Keratinocyte (primary cell): Measurements from ENCODE around the gene FLNA. TPM values are rescaled to one million over a fixed set of nuclear protein-coding genes. Genes with fewer than 3 reads are reported as not detected.
A peak's percentile ranks its signal among the peaks of the same experiment; 100 is the strongest.

Experiments used
- DNase-seq: peaks from one replicate; pipeline ENCODE4 v3.0.0-alpha.2; 2011; ENCODE audit warnings: low read depth, missing footprints, low spot score
- FAIRE-seq: peaks from 2 replicates; lab custom pipeline; 2011; peaks lifted over from hg19 to GRCh38; lab: Jason Lieb, UNC
- H2AFZ ChIP-seq: 2 replicates; pipeline ENCODE4 v1.6.0; 2012; ENCODE audit warnings: low read length, control low read depth, inconsistent platforms; ENCODE audit not compliant: control insufficient read depth
- H3K27ac ChIP-seq: 2 replicates; pipeline ENCODE4 v1.5.1; 2011; ENCODE audit warnings: low read length; ENCODE audit not compliant: control insufficient read depth, insufficient read depth
- H3K27me3 ChIP-seq: 3 replicates; pipeline ENCODE4 v1.6.0; 2011; ENCODE audit warnings: low read length; ENCODE audit not compliant: control insufficient read depth, insufficient read depth; ENCODE audit errors: extremely low read depth
- H3K36me3 ChIP-seq, 2 experiments: 2 replicates in 1 of 2; 3 replicates in 1 of 2; pipeline ENCODE4 v1.5.1; 2011; ENCODE audit warnings: low read length in 2 of 2, mild to moderate bottlenecking in 1 of 2; ENCODE audit not compliant: control insufficient read depth in 2 of 2, insufficient read depth in 2 of 2; ENCODE audit errors: extremely low read depth in 1 of 2
- H3K4me1 ChIP-seq: 3 replicates; pipeline ENCODE4 v1.5.1; 2011; ENCODE audit warnings: low read length; ENCODE audit not compliant: control insufficient read depth, insufficient read depth; ENCODE audit errors: extremely low read depth
- H3K4me2 ChIP-seq: 3 replicates; pipeline ENCODE4 v1.6.0; 2011; ENCODE audit warnings: low read depth, low read length; ENCODE audit not compliant: control insufficient read depth, insufficient read depth; ENCODE audit errors: extremely low read depth
- H3K4me3 ChIP-seq, 3 experiments: fragments of 200-600 bp in 1 of 3; sonication (generic) in 1 of 3; 2 replicates in 2 of 3; 3 replicates in 1 of 3; pipeline ENCODE4 v1.5.1; 2011 to 2016; ENCODE audit warnings: low read length in 3 of 3, mild to moderate bottlenecking in 3 of 3, control low read depth in 2 of 3, inconsistent platforms in 1 of 3, low read depth in 1 of 3, mixed read lengths in 1 of 3, mixed run types in 1 of 3, moderate library complexity in 1 of 3; ENCODE audit not compliant: control insufficient read depth in 2 of 3, insufficient read depth in 2 of 3; ENCODE audit errors: extremely low read depth in 1 of 3
- H3K79me2 ChIP-seq: 2 replicates; pipeline ENCODE4 v1.6.0; 2012; ENCODE audit warnings: low read length; ENCODE audit not compliant: control insufficient read depth, insufficient read depth
- H3K9ac ChIP-seq: 3 replicates; pipeline ENCODE4 v1.6.0; 2011; ENCODE audit warnings: low read length; ENCODE audit not compliant: control insufficient read depth, insufficient read depth; ENCODE audit errors: extremely low read depth
- H3K9me1 ChIP-seq: 3 replicates; pipeline ENCODE4 v1.6.0; 2011; ENCODE audit warnings: low read length; ENCODE audit not compliant: control insufficient read depth, insufficient read depth; ENCODE audit errors: extremely low read depth
- H3K9me3 ChIP-seq: 2 replicates; pipeline ENCODE4 v1.5.1; 2012; ENCODE audit warnings: low read depth, low read length; ENCODE audit not compliant: control insufficient read depth
- H4K20me1 ChIP-seq: 3 replicates; pipeline ENCODE4 v1.6.0; 2011; ENCODE audit warnings: low read length; ENCODE audit not compliant: control insufficient read depth, insufficient read depth; ENCODE audit errors: extremely low read depth
- EZH2 ChIP-seq: IDR thresholded peaks from one replicate; pipeline ENCODE4 v1.6.1; 2012; ENCODE audit warnings: inconsistent platforms, mild to moderate bottlenecking, low read length, moderate library complexity
- dilution Hi-C: fragments of 300-500 bp; cut with MboI; formaldehyde crosslinking; loops from one replicate; pipeline ENCODE4 v1.7.0; 2020; ENCODE audit warnings: low sequenced_read_pairs; ENCODE audit not compliant: extremely low pct_ligation_motif_present
- polyA plus RNA-seq, 5 experiments: library from polyadenylated mRNA; depleted of rRNA in 3 of 5; stranded (reverse) in 3 of 5; stranded (forward) in 1 of 5; unstranded in 1 of 5; fragments of >200 nt; gene quantifications; 1 replicate in 1 of 5; 2 replicates in 3 of 5; 3 replicates in 1 of 5; pipeline versions ENCODE4 v1.2.1 to v1.2.3, GENCODE V29; 2011 to 2012; ENCODE audit warnings: missing spikeins in 2 of 5, low read depth in 1 of 5, low replicate concordance in 1 of 5
- TF ChIP-seq, protein P1 (sequence below), 3 experiments: IDR thresholded peaks in 1 of 3; conservative IDR thresholded peaks in 1 of 3; optimal IDR thresholded peaks in 1 of 3; 2 replicates in 2 of 3; 3 replicates in 1 of 3; pipeline versions ENCODE3 to v1.5.1; 2011; ENCODE audit warnings: low read length in 3 of 3, mild to moderate bottlenecking in 3 of 3, moderate library complexity in 2 of 3, control low read depth in 1 of 3, inconsistent platforms in 1 of 3; ENCODE audit not compliant: insufficient read depth in 2 of 3; ENCODE audit errors: extremely low read depth in 1 of 3

Gene FLNA
- polyA plus RNA-seq, 1 donor (not counting 4 experiments of a cell fraction or from before 2014, with no cell fraction given), result 245 TPM

DNA sequence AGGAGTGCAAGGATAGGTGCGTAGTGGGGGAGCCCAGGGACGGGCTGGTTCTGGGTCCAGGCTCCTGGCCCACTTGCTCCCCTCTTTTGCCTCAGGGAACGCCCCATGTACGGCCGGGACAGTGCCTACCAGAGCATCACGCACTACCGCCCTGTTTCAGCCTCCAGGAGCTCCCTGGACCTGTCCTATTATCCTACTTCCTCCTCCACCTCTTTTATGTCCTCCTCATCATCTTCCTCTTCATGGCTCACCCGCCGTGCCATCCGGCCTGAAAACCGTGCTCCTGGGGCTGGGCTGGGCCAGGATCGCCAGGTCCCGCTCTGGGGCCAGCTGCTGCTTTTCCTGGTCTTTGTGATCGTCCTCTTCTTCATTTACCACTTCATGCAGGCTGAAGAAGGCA is 6.4 kb upstream of the FLNA start:
- FAIRE-seq, result no peak
- dilution Hi-C loops, result no loop called here
- Histone ChIP-seq H3K79me2 (peaks cover 13% of the 10 kb centered on the region), H2AFZ (no peak overlapping the region), H3K9me3 (no peaks in the 10 kb centered on the region), H3K27me3 (no peaks in the 10 kb centered on the region), H3K9ac (no peak overlapping the region), H3K36me3 (peaks cover 1 to 10% of the 10 kb centered on the region in 2 experiments), H3K9me1 (no peaks in the 10 kb centered on the region), H3K27ac (no peak overlapping the region), H3K4me1 (peaks cover 9% of the 10 kb centered on the region), H3K4me2 (peak overlapping the region; percentile 68), H4K20me1 (no peaks in the 10 kb centered on the region), H3K4me3 (peak overlapping the region in 1 of 3 experiments; percentile 85)
- no peak for DNase-seq
- TF ChIP-seq, protein P1, sequence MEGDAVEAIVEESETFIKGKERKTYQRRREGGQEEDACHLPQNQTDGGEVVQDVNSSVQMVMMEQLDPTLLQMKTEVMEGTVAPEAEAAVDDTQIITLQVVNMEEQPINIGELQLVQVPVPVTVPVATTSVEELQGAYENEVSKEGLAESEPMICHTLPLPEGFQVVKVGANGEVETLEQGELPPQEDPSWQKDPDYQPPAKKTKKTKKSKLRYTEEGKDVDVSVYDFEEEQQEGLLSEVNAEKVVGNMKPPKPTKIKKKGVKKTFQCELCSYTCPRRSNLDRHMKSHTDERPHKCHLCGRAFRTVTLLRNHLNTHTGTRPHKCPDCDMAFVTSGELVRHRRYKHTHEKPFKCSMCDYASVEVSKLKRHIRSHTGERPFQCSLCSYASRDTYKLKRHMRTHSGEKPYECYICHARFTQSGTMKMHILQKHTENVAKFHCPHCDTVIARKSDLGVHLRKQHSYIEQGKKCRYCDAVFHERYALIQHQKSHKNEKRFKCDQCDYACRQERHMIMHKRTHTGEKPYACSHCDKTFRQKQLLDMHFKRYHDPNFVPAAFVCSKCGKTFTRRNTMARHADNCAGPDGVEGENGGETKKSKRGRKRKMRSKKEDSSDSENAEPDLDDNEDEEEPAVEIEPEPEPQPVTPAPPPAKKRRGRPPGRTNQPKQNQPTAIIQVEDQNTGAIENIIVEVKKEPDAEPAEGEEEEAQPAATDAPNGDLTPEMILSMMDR (optimal IDR thresholded peaks at IDR 0.05 in 1 of 3, IDR thresholded peaks at IDR 0.05 in 1 of 3, conservative IDR thresholded peaks at IDR 0.05 in 1 of 3; ENCODE audit: extremely low read depth in 1 of 3, insufficient read depth in 2 of 3, low read length in 3 of 3), result no peak
- TF ChIP-seq EZH2, result no peak

DNA sequence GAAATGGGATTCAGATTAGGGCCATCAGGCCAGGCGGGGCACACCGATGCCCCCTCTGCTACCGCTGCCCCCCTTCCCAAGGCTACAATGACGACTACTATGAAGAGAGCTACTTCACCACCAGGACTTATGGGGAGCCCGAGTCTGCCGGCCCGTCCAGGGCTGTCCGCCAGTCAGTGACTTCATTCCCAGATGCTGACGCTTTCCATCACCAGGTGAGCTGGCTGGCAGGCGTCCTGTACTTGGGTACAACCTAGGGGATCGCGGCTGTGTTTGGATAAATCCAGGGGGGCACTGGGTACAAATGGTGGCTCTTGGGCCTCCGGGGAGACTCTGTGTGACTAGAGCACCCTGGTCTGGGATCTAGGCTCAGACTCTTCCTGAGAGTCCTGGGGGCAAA is 5.7 kb upstream of the FLNA start:
- FAIRE-seq, result no peak
- Histone ChIP-seq H3K9ac (peak overlapping the region; percentile 93), H4K20me1 (no peaks in the 10 kb centered on the region)

More for the DNA sequence above, 5.7 kb upstream of the FLNA start:
- Histone ChIP-seq H3K4me2 (peak overlapping the region; percentile 68), H3K36me3 (peaks cover 1 to 10% of the 10 kb centered on the region in 2 experiments), H3K4me1 (peaks cover 10% of the 10 kb centered on the region), H3K9me3 (no peaks in the 10 kb centered on the region), H2AFZ (no peak overlapping the region), H3K4me3 (peak overlapping the region; percentile 68 to 85 (median 70)), H3K27ac (peak overlapping the region; percentile 83), H3K27me3 (no peaks in the 10 kb centered on the region), H3K79me2 (peaks cover 13% of the 10 kb centered on the region), H3K9me1 (no peaks in the 10 kb centered on the region)
- TF ChIP-seq, protein P1 (optimal IDR thresholded peaks at IDR 0.05 in 1 of 3, IDR thresholded peaks at IDR 0.05 in 1 of 3, conservative IDR thresholded peaks at IDR 0.05 in 1 of 3; ENCODE audit: extremely low read depth in 1 of 3, insufficient read depth in 2 of 3, low read length in 3 of 3), result no peak
- no peak for TF ChIP-seq EZH2
- DNase-seq, result no peak
- dilution Hi-C loops, result no loop called here
